Activated naive CD4-positive, alpha-beta T cell treated with anti-CD3 and anti-CD28 coated beads for 36 hours (primary cell): ENCODE data around the gene FOCAD. TPM values are rescaled to one million over a fixed set of nuclear protein-coding genes. Genes with fewer than 3 reads are reported as not detected.

Source experiments
- CTCF ChIA-PET: fragments of 350-600 bp; sonication (Branson Sonifier 250); formaldehyde crosslinking; loops from one replicate; lab custom pipeline; 2021; ENCODE audit warnings: antibody characterized with exemption; lab: Charles Lee
- DNase-seq: peaks from one replicate; pipeline ENCODE4 v3.0.0-alpha.2; 2020
- H3K27ac Mint-ChIP-seq: one replicate; pipeline ENCODE4 v1.8.0; 2021; ENCODE audit warnings: mild to moderate bottlenecking, mixed read lengths
- H3K27me3 Mint-ChIP-seq: one replicate; pipeline ENCODE4 v1.8.0; 2021; ENCODE audit warnings: low read depth, mixed read lengths
- H3K36me3 Mint-ChIP-seq: one replicate; pipeline ENCODE4 v1.8.0; 2021; ENCODE audit warnings: low read depth, mixed read lengths
- H3K4me1 Mint-ChIP-seq: one replicate; pipeline ENCODE4 v1.8.0; 2021; ENCODE audit warnings: low read depth, mixed read lengths
- H3K4me3 Mint-ChIP-seq: one replicate; pipeline ENCODE4 v1.8.0; 2021; ENCODE audit warnings: mild to moderate bottlenecking, moderate library complexity, mixed read lengths
- H3K9me3 Mint-ChIP-seq: one replicate; pipeline ENCODE4 v1.8.0; 2021; ENCODE audit warnings: mixed read lengths
- intact Hi-C: fragments of 100-400 bp; cut with micrococcal nuclease; formaldehyde crosslinking; loops from one replicate; pipeline ENCODE4 v1.15.1; 2023
- total RNA-seq, 2 experiments: library from RNA; stranded (reverse); gene quantifications; one replicate each; pipeline ENCODE4 v1.2.3, GENCODE V29; 2021

Gene FOCAD
- total RNA-seq, 2 experiments from 2014 or later, result 31.7 to 32.2 TPM

DNA sequence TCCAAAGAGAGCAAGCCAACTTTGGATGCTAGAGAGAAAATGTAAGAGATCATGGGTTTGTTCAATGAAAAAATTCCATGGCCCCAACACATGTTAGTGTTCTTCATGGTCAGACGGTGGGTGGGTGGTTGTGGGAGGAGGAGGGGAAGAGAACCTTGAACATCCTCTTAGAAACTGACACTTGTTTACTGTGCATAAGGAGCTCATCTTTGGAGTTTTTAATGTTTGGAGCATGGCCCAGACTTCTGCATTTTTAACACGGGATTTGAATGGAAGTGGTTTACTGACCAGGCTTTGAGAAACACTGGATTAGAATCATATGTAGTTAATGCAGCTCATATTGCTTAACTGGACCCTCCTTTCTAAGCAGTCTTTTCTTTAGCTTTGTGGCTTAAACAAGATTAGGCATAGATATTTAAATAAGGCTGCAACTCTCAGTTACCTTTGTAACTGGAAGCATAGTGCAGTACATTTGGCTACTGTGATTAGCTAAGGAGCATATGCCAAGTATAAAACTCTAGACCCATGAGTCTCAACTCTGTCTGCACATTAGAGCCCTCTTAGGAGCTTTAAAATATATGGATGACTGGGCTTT, 60.1 kb downstream of the FOCAD start:
- CTCF ChIA-PET, result interaction anchor here (0.8 kb wide), 1 partner anchor 196 kb away, joined by 3 read pairs; no protein-coding TSS in a partner anchor
- H3K4me1 Mint-ChIP-seq, result peaks cover 8% of the 10 kb centered on the region
- no peaks in the 10 kb centered on the region for H3K27me3 Mint-ChIP-seq
- intact Hi-C loops, result no loop called here
- peaks cover 2% of the 10 kb centered on the region for H3K36me3 Mint-ChIP-seq
- H3K4me3 Mint-ChIP-seq, result no peak overlapping the region
- H3K27ac Mint-ChIP-seq, result no peak overlapping the region
- no peaks in the 10 kb centered on the region for H3K9me3 Mint-ChIP-seq
- DNase-seq, result no peak

DNA sequence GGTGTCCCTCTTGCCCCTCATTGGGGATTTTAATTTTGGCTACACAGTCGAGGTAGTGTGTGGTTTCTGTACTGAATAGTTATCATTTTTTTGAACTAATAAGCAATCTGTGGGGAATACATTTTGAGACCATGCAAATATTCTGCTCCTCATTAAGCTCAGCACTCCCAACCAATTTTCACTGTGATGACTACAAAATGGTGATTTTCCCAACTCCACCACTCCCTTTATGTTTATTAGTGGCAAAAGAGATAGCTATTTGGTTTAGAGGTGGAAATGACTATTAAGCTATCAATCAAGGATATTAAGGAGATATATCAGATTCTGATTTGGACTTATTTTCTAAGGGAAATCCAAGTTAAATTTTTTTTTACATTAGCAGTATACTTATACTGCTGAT, 62.9 kb downstream of the FOCAD start:
- Mint-ChIP-seq H3K4me3 (no peak overlapping the region), H3K36me3 (no peaks in the 10 kb centered on the region), H3K27ac (no peak overlapping the region), H3K4me1 (no peaks in the 10 kb centered on the region), H3K9me3 (no peaks in the 10 kb centered on the region), H3K27me3 (no peaks in the 10 kb centered on the region)
- intact Hi-C loops, result no loop called here
- CTCF ChIA-PET, result no interaction called here
- no peak for DNase-seq

DNA sequence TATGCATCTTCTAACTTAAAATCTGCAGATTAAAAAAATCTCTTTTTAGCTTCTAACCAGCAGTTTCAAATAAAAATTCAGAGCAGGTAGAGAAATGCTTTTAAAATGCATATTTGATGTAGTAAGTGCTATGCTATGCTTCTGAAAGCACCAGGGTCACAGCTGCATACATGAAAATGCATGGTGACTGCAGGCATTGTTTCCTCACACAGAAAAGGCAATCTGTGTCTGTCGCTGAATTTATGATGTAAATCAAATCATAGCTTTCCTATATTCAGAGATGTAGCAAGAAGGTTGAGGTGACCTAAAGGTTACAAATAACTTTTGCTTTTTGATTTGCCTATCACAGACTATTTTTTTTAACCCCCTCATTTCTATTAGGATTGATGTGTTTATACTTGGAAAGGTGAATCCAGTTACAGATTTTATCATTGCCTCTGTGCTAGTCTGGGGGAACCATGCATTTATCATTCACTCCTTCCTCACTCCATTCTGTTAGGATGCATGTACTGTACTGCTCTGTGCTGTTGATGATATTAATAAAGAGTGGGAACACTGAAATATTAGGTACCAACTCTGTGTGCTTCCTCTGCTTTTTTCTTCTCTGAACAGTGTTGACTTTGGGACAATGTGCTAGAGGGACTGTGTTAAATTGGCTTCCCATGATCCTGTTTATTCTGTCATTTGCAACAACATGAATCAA, 65.6 kb downstream of the FOCAD start:
- intact Hi-C loops, result no loop called here
- H3K4me1 Mint-ChIP-seq, result no peaks in the 10 kb centered on the region
- H3K4me3 Mint-ChIP-seq, result no peak overlapping the region
- no peak overlapping the region for H3K27ac Mint-ChIP-seq
- no peaks in the 10 kb centered on the region for H3K36me3 Mint-ChIP-seq
- no peaks in the 10 kb centered on the region for H3K9me3 Mint-ChIP-seq
- DNase-seq, result no peak
- CTCF ChIA-PET, result interaction anchor here (0.6 kb wide), 1 partner anchor 78 kb away, joined by 5 read pairs; no protein-coding TSS in a partner anchor
- H3K27me3 Mint-ChIP-seq, result no peaks in the 10 kb centered on the region

DNA sequence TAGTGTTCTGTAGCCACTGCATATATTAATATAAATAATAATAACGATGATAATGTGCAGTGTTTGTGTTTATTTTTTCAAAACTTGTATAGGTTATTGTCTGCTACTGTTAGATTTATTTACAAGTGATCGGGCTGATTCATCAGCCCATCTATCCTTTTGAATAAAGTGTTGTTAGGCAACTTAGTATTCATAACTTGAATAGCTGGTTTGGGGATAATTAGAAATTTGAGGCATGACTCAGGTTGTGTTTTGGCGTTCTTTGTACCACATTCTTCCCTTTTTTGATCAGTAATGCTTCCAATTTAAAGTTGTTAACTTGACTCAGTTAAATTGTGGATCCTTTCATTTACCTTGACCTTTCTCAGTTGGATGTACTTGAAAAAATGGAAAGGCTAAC, 69.7 kb downstream of the FOCAD start:
- H3K27ac Mint-ChIP-seq, result no peak overlapping the region
- intact Hi-C loops, result no loop called here
- no peak overlapping the region for H3K4me3 Mint-ChIP-seq
- peaks cover 13% of the 10 kb centered on the region for H3K36me3 Mint-ChIP-seq
- CTCF ChIA-PET, result no interaction called here
- H3K4me1 Mint-ChIP-seq, result no peaks in the 10 kb centered on the region
- H3K9me3 Mint-ChIP-seq, result peaks cover 2% of the 10 kb centered on the region
- no peaks in the 10 kb centered on the region for H3K27me3 Mint-ChIP-seq
- DNase-seq, result no peak

DNA sequence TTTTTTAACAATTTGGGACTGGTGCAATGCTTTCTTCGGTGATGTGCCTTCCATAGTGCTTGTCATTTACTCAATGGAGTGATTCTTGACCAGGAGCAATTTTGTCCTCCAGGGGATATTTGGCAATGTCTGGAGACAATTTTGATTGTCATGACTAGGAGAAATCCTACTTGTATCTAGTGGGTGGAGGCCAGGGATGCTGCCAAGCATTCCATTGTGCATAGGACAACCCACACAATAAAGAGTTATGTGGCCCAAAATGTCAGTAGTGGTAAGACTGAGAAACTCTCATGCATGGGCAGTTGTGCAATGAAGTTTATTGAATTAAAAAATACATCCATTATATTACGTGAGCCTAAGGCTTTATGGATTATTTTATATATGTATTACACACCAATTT, 70.5 kb downstream of the FOCAD start:
- Mint-ChIP-seq H3K27me3 (no peaks in the 10 kb centered on the region), H3K9me3 (peaks cover 2% of the 10 kb centered on the region), H3K36me3 (peaks cover 13% of the 10 kb centered on the region), H3K4me1 (no peaks in the 10 kb centered on the region), H3K27ac (no peak overlapping the region), H3K4me3 (no peak overlapping the region)
- CTCF ChIA-PET, result no interaction called here
- DNase-seq, result no peak
- intact Hi-C loops, result no loop called here

DNA sequence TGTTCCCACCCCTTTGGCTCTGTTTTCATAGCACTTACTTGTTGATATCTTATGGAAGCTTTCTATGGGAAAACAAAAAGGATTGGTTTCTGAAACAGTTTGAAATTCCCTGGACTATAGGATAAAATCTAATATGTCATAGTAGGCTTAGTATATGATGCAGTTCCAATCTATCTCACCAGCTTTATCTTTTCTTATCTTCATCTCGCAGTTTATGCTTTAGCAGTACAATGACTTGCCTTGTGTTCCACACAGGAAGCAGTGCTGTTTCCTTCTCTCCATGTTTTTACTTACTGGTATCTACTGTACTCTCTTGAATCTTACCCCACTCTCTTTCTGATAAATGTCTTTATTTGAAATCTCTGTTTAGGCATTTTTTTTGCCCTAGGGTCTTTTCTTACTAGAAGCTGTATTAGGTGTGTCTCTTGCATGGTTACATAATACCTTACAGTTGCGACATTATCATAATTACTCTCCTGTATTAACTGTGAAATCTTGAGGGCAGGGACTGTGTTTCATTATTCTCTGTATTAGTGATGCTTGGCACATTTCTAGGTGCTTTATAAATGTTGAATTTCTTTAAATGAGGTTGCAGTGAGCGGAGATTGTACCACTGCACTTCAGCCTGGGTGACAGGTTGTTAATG, 76.3 kb downstream of the FOCAD start:
- Mint-ChIP-seq H3K27ac (no peak overlapping the region), H3K27me3 (no peaks in the 10 kb centered on the region), H3K4me3 (no peak overlapping the region), H3K4me1 (no peaks in the 10 kb centered on the region), H3K9me3 (peaks cover 2% of the 10 kb centered on the region), H3K36me3 (peaks cover 19% of the 10 kb centered on the region)
- CTCF ChIA-PET, result no interaction called here
- intact Hi-C loops, result no loop called here
- no peak for DNase-seq

DNA sequence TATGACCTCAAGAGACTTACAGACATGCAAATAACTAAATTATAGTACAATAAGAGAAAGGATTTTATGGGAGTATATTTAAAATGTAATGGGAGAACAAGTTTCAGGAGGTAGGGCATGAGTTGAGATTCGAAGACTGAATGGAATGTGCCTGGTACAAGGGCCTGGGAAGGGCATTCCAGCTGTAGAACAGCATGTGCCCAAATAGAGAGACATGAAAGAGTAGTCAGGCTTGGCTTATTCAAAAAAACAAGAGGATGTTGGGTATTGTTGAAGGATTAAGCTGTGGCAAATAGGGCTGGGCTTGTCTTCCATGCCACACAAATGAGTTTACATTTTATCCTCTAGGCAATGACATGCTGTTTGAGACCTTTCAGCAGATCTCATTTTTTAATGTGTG, 86.9 kb downstream of the FOCAD start:
- H3K9me3 Mint-ChIP-seq, result peaks cover 4% of the 10 kb centered on the region
- H3K4me1 Mint-ChIP-seq, result no peaks in the 10 kb centered on the region
- no peak overlapping the region for H3K4me3 Mint-ChIP-seq
- no peaks in the 10 kb centered on the region for H3K27me3 Mint-ChIP-seq
- DNase-seq, result no peak
- intact Hi-C loops, result no loop called here
- peaks cover 43% of the 10 kb centered on the region for H3K36me3 Mint-ChIP-seq
- no peak overlapping the region for H3K27ac Mint-ChIP-seq
- CTCF ChIA-PET, result no interaction called here

DNA sequence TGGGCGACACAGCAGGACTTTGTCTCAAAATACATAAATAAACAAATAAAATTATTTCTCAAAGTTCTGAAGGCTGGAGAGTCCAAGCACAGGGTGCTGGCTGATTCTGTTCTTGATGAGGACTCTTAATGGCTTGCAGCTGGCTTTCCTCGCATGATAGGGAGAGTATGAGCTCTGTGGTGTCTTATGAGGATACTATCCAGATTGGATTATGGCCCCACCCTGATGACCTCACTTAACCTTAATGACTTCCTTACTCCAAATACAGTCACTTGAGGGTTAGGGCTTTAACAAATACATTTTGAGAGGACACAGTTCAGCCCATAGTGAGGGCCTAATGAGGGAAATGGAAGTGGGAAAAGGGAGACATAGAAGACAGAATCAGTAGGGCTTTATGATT, 87.7 kb downstream of the FOCAD start:
- CTCF ChIA-PET, result no interaction called here
- intact Hi-C loops, result no loop called here
- Mint-ChIP-seq H3K9me3 (peaks cover 3% of the 10 kb centered on the region), H3K4me3 (no peak overlapping the region), H3K27ac (no peak overlapping the region), H3K4me1 (no peaks in the 10 kb centered on the region), H3K36me3 (peaks cover 36% of the 10 kb centered on the region), H3K27me3 (no peaks in the 10 kb centered on the region)
- DNase-seq, result no peak

DNA sequence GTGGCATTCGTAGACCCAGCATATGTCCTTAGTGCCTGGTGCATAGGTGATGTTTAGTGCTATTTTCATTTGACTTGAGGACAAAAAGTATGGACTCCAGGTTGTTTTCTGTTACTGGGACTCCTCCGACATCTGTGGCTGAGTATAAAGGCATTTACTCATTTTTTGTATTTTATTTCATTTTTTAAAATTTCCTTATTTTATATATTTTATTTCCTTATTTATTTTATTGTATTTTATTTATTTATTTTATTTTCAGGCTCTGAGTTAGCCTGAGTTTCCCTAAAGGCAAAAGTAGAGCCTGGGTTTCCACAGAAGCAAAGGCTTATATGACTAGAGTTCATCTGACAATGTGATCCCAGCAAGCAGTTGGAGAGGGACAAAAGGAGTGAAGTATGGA, 91.6 kb downstream of the FOCAD start:
- Mint-ChIP-seq H3K4me3 (no peak overlapping the region), H3K36me3 (peaks cover 21% of the 10 kb centered on the region), H3K4me1 (no peaks in the 10 kb centered on the region), H3K27ac (no peak overlapping the region), H3K27me3 (no peaks in the 10 kb centered on the region), H3K9me3 (no peaks in the 10 kb centered on the region)
- intact Hi-C loops, result no loop called here
- no peak for DNase-seq
- CTCF ChIA-PET, result no interaction called here

DNA sequence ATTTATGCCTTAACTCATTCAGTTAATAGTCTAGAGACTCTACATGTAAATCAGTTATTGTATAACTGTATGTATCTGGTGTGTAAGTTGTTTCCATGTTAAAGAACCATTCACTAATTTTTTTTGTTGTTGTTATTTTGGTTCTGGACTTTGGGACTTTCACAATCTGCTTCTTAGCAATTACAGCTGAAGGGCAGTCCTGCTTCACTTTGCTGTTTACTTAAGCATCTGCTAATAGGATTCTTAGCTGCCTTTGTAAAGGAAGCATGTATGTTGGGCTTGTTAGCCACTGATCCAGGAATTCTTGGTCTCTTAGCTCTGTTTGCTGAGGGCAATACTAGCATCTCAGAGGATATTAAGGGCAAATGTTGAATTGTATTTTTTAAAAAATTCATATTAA, 97.0 kb downstream of the FOCAD start:
- intact Hi-C loops, result no loop called here
- Mint-ChIP-seq H3K27ac (no peak overlapping the region), H3K9me3 (no peaks in the 10 kb centered on the region), H3K4me1 (no peaks in the 10 kb centered on the region), H3K27me3 (no peaks in the 10 kb centered on the region), H3K36me3 (peaks cover 5% of the 10 kb centered on the region), H3K4me3 (no peak overlapping the region)
- CTCF ChIA-PET, result no interaction called here
- no peak for DNase-seq

DNA sequence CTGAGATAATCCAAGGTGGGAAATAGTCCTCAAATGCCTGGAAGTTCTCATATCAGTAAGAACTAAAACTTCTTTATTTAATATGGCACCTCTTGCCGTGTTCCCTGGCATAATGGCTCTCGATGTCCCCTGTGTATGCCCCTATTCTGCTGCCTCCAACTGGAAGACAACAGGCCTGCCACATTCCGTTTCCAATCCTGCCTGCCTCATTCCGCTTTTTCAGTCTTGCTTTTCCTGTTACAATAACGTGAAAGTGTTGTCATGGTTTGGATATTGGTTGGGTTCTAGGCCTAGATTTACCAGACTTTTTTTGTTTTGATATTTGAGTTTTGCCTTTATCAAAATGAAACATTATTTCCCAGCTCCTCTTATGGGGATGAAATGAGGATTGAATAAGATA, 98.2 kb downstream of the FOCAD start:
- DNase-seq, result no peak
- Mint-ChIP-seq H3K27ac (no peak overlapping the region), H3K4me1 (no peaks in the 10 kb centered on the region), H3K36me3 (peaks cover 3% of the 10 kb centered on the region), H3K9me3 (no peaks in the 10 kb centered on the region), H3K27me3 (no peaks in the 10 kb centered on the region), H3K4me3 (no peak overlapping the region)
- intact Hi-C loops, result no loop called here
- CTCF ChIA-PET, result no interaction called here

DNA sequence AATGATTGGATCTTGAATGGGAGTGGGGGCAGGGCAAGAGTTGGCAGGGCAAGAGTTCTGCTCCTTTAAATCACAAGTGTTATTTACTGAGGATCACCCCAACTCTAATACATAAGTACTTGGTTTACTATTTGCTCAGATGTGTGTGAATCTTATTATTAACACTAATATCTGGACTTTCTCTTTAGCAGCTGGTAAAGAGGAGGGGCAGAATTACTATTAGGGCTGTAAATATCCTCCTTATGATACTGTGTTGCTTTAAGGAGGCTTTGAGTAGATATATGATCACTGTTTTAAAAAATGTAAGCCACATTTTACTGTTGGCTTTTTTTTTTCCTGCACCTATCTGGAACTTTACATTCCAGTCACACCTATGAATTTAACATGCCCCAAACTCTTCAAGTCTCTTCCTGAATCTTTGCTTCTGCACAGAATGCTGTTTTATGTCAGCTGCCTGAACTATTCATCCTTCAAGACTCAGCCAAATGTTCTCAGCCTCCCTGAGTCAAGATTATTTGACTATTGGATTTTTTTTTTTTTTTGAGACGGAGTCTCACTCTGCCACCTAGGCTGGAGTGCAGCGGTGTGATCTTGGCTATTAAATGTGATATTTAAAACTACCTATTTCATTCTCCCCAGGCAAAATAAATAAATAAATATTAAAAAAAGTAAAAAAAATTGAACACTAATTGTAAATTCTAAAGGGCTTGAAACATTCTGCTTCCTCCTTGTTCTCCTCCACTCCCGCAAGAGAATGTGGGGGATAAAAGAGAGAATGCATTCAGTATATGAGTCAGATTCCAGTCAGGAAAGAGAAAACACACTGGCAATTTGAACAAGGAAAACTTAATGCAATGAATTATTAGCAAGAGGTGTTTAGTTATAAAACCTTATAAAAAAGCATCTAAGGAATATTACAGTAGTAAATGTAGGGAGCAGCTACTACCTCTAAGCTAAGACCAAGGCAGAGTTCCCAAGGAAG, 99.3 kb downstream of the FOCAD start:
- H3K36me3 Mint-ChIP-seq, result peaks cover 3% of the 10 kb centered on the region
- CTCF ChIA-PET, result interaction anchor here (0.6 kb wide), 1 partner anchor 44 kb away, joined by 3 read pairs; no protein-coding TSS in a partner anchor

More for the DNA sequence above, 99.3 kb downstream of the FOCAD start:
- intact Hi-C loops, result no loop called here
- Mint-ChIP-seq H3K27ac (no peak overlapping the region), H3K4me1 (no peaks in the 10 kb centered on the region), H3K9me3 (no peaks in the 10 kb centered on the region), H3K27me3 (no peaks in the 10 kb centered on the region), H3K4me3 (no peak overlapping the region)
- DNase-seq, result no peak
